H1 (cell line): ENCODE data around the gene TSPAN9. TPM values are rescaled to one million over a fixed set of nuclear protein-coding genes. Genes with fewer than 3 reads are reported as not detected.

Experiments used
- CTCF ChIA-PET: fragments of 300-600 bp; sonication (Branson Sonifier 250); formaldehyde crosslinking; loops from one replicate; lab custom pipeline; 2021; ENCODE audit not compliant: partially characterized antibody; lab: Charles Lee
- POLR2A ChIA-PET: fragments of 300-600 bp; sonication (Branson Sonifier 250); formaldehyde crosslinking; loops from one replicate; lab custom pipeline; 2021; ENCODE audit warnings: inconsistent platforms; ENCODE audit not compliant: partially characterized antibody; lab: Charles Lee
- DNase-seq, 2 experiments: peaks; one replicate each; pipeline versions ENCODE4 v3.0.0 to v3.0.0-alpha.2; 2010 to 2022; ENCODE audit warnings: low spot score in 2 of 2, low read depth in 1 of 2, mixed read lengths in 1 of 2
- FAIRE-seq: peaks from 2 replicates; lab custom pipeline; 2011; peaks lifted over from hg19 to GRCh38; lab: Jason Lieb, UNC
- H2AFZ ChIP-seq: 2 replicates; pipeline ENCODE4 v1.8.1; 2012; ENCODE audit warnings: low read length, inconsistent platforms
- H2AK5ac ChIP-seq: 2 replicates; pipeline ENCODE4 v1.6.1; 2013; ENCODE audit warnings: low read depth, low read length
- H2BK120ac ChIP-seq: replicated peaks from 2 replicates; pipeline ENCODE3; 2013; ENCODE audit warnings: low read depth, low read length, inconsistent platforms
- H2BK12ac ChIP-seq: 2 replicates; pipeline ENCODE4 v1.6.1; 2013; ENCODE audit warnings: low read depth, low read length
- H2BK15ac ChIP-seq: 2 replicates; pipeline ENCODE4 v1.6.1; 2013; ENCODE audit warnings: low read length
- H2BK20ac ChIP-seq: 2 replicates; pipeline ENCODE4 v1.6.1; 2013; ENCODE audit warnings: low read length
- H2BK5ac ChIP-seq: 2 replicates; pipeline ENCODE4 v1.6.1; 2013; ENCODE audit warnings: low read depth, low read length
- H3K14ac ChIP-seq: 2 replicates; pipeline ENCODE4 v1.6.1; 2013; ENCODE audit warnings: inconsistent platforms; ENCODE audit not compliant: insufficient read length
- H3K18ac ChIP-seq: 2 replicates; pipeline ENCODE4 v1.6.1; 2013; ENCODE audit warnings: low read length; ENCODE audit errors: extremely low read depth
- H3K23ac ChIP-seq: 2 replicates; pipeline ENCODE4 v1.6.1; 2013; ENCODE audit warnings: inconsistent platforms; ENCODE audit not compliant: insufficient read length
- H3K23me2 ChIP-seq: 2 replicates; pipeline ENCODE4 v1.6.1; 2013; ENCODE audit warnings: low read depth, low read length
- H3K27ac ChIP-seq: 2 replicates; pipeline ENCODE4 v1.6.1; 2011; ENCODE audit warnings: low read depth, low read length, inconsistent platforms
- H3K27me3 ChIP-seq, 4 experiments: replicated peaks in 1 of 4; 1 replicate in 1 of 4; 2 replicates in 3 of 4; pipeline versions ENCODE4 v1.6.1 to v1.8.1; 2011 to 2013; ENCODE audit warnings: low read length in 3 of 4, mild to moderate bottlenecking in 3 of 4, inconsistent platforms in 2 of 4, mixed read lengths in 2 of 4, moderate library complexity in 1 of 4; ENCODE audit not compliant: control insufficient read depth in 3 of 4, insufficient read depth in 3 of 4; ENCODE audit errors: extremely low read depth in 1 of 4
- H3K36me3 ChIP-seq, 4 experiments: 2 replicates each; pipeline versions ENCODE4 v1.6.1 to v1.8.1; 2011 to 2013; ENCODE audit warnings: mild to moderate bottlenecking in 4 of 4, low read length in 3 of 4, moderate library complexity in 2 of 4, control low read depth in 1 of 4, inconsistent platforms in 1 of 4; ENCODE audit not compliant: insufficient read depth in 4 of 4, control insufficient read depth in 2 of 4
- H3K4ac ChIP-seq: replicated peaks from 2 replicates; pipeline ENCODE3; 2013; ENCODE audit warnings: low read length, low read depth, mixed read lengths, inconsistent platforms; ENCODE audit not compliant: insufficient read length
- H3K4me1 ChIP-seq, 4 experiments: replicated peaks in 1 of 4; 1 replicate in 1 of 4; 2 replicates in 3 of 4; pipeline versions ENCODE4 v1.6.1 to v1.8.1; 2011 to 2013; ENCODE audit warnings: low read length in 3 of 4, inconsistent platforms in 2 of 4, mixed read lengths in 1 of 4; ENCODE audit not compliant: insufficient read depth in 4 of 4, control insufficient read depth in 3 of 4
- H3K4me2 ChIP-seq, 2 experiments: 2 replicates each; pipeline versions ENCODE4 v1.6.1 to v1.8.1; 2011 to 2013; ENCODE audit warnings: low read depth in 2 of 2, low read length in 2 of 2, control low read depth in 1 of 2, inconsistent platforms in 1 of 2, mild to moderate bottlenecking in 1 of 2; ENCODE audit not compliant: insufficient read depth in 1 of 2
- H3K4me3 ChIP-seq, 4 experiments: fragments of 200-600, 300-600 bp in 1 of 4; sonication (generic), shearing (Covaris generic), sonication (Bioruptor Twin) in 1 of 4; 2 replicates each; pipeline versions ENCODE4 v1.5.1 to v1.8.1; 2011 to 2016; ENCODE audit warnings: low read length in 4 of 4, low read depth in 3 of 4, control low read depth in 2 of 4, inconsistent platforms in 2 of 4, mild to moderate bottlenecking in 2 of 4, mixed read lengths in 1 of 4, moderate library complexity in 1 of 4; ENCODE audit not compliant: insufficient read depth in 2 of 4; ENCODE audit errors: extremely low read depth in 1 of 4
- H3K56ac ChIP-seq: replicated peaks from 2 replicates; pipeline ENCODE3; 2013; ENCODE audit warnings: low read depth, mild to moderate bottlenecking, mixed read lengths, low read length, inconsistent platforms; ENCODE audit not compliant: insufficient read length
- H3K79me1 ChIP-seq: 2 replicates; pipeline ENCODE4 v1.6.1; 2013; ENCODE audit warnings: low read depth, low read length, control low read depth
- H3K79me2 ChIP-seq, 2 experiments: 2 replicates each; pipeline versions ENCODE4 v1.6.1 to v1.8.1; 2012 to 2013; ENCODE audit warnings: low read length in 2 of 2, mild to moderate bottlenecking in 2 of 2, inconsistent platforms in 1 of 2; ENCODE audit not compliant: insufficient read depth in 2 of 2, control insufficient read depth in 1 of 2
- H3K9ac ChIP-seq, 4 experiments: replicated peaks in 1 of 4; 1 replicate in 1 of 4; 2 replicates in 3 of 4; pipeline versions ENCODE4 v1.6.1 to v1.8.1; 2011 to 2013; ENCODE audit warnings: low read depth in 3 of 4, low read length in 3 of 4, control low read depth in 2 of 4, mild to moderate bottlenecking in 2 of 4, moderate library complexity in 2 of 4, inconsistent platforms in 1 of 4; ENCODE audit errors: extremely low read depth in 1 of 4
- H3K9me3 ChIP-seq, 2 experiments: 2 replicates each; pipeline versions ENCODE4 v1.6.1 to v1.8.1; 2012 to 2013; ENCODE audit warnings: mild to moderate bottlenecking in 2 of 2, moderate library complexity in 2 of 2, control low read depth in 1 of 2, inconsistent platforms in 1 of 2, low read depth in 1 of 2, low read length in 1 of 2, mixed read lengths in 1 of 2; ENCODE audit not compliant: insufficient read depth in 2 of 2
- H4K20me1 ChIP-seq, 2 experiments: replicated peaks in 1 of 2; 2 replicates each; pipeline versions ENCODE3 to v1.8.1; 2011 to 2013; ENCODE audit warnings: inconsistent platforms in 2 of 2, low read length in 2 of 2, mild to moderate bottlenecking in 1 of 2; ENCODE audit not compliant: insufficient read depth in 2 of 2, control insufficient read depth in 1 of 2
- H4K5ac ChIP-seq: 2 replicates; pipeline ENCODE4 v1.6.1; 2013; ENCODE audit warnings: low read length, low read depth, mixed read lengths, inconsistent platforms; ENCODE audit not compliant: insufficient read length
- H4K8ac ChIP-seq: 2 replicates; pipeline ENCODE4 v1.8.0; 2013; ENCODE audit warnings: mild to moderate bottlenecking, moderate library complexity, low read length, inconsistent platforms; ENCODE audit not compliant: insufficient read depth; ENCODE audit errors: extremely low read depth
- H4K91ac ChIP-seq: replicated peaks from 2 replicates; pipeline ENCODE3; 2013; ENCODE audit warnings: low read length, mixed read lengths, inconsistent platforms; ENCODE audit not compliant: insufficient read length
- BCL11A ChIP-seq, 2 experiments: IDR thresholded peaks; one replicate each; pipeline ENCODE4 v1.6.1; 2011; ENCODE audit warnings: low read depth in 2 of 2, low read length in 2 of 2, mild to moderate bottlenecking in 2 of 2
- EGR1 ChIP-seq: IDR thresholded peaks from 2 replicates; pipeline ENCODE4 v1.6.1; 2011; ENCODE audit warnings: low read depth, low read length, borderline replicate concordance
- WGBS, 2 experiments: shearing (Covaris generic) in 1 of 2; methylation state at CpG; one replicate each; pipeline versions ENCODE4 v1.1.6 to v1.1.7; 2013 to 2015; ENCODE audit warnings: low lambda C conversion rate in 2 of 2, mixed read lengths in 2 of 2, inconsistent platforms in 1 of 2, low coverage in 1 of 2, missing lambda C conversion rate in 1 of 2; ENCODE audit not compliant: insufficient replicate concordance in 2 of 2, insufficient coverage in 1 of 2, insufficient read length in 1 of 2; ENCODE audit errors: extremely low coverage in 1 of 2, missing lambda C conversion rate in 1 of 2; 5-methylcytosine and 5-hydroxymethylcytosine counted together
- polyA plus RNA-seq, 7 experiments: library from polyadenylated mRNA; depleted of rRNA in 3 of 7; stranded (reverse) in 5 of 7; unstranded in 2 of 7; fragments of >200 nt in 5 of 7; fragments of 200-250 nt in 2 of 7; gene quantifications; 1 replicate in 5 of 7; 2 replicates in 1 of 7; 4 replicates in 1 of 7; pipeline versions ENCODE4 v1.2.1 to v1.2.3, GENCODE V29; 2011 to 2013; ENCODE audit warnings: missing spikeins in 2 of 7, mixed read lengths in 2 of 7
- total RNA-seq: library from RNA; stranded (reverse); fragmentation: NEBNext Ultra II Directional; extraction: Animal tissue kit (Norgen Biotek cat#: 25700); gene quantifications from 2 replicates; pipeline ENCODE4 v1.2.1, GENCODE V29; 2021

Gene TSPAN9
- total and polyA plus RNA-seq, 2 of the 8 experiments (the other 6 are each of a cell fraction or from before 2014, with no cell fraction given), result 11.5 to 29.1 TPM

GRCh38 chr12:3226264-3226663 lies 149.1 kb downstream of the TSPAN9 start:
- 89% methylated on average over 3 of the region's 3 CpGs; no CpG with 5 or more reads in 1 of the 2 experiments for WGBS, 2 experiments
- H4K8ac ChIP-seq, result no peak overlapping the region
- H2BK20ac ChIP-seq, result no peak overlapping the region
- H2BK120ac ChIP-seq, result no peak overlapping the region
- H3K4ac ChIP-seq, result no peak overlapping the region
- DNase-seq, result no peak
- no peak overlapping the region for H2AFZ ChIP-seq
- H3K79me1 ChIP-seq, result peaks cover 2% of the 10 kb centered on the region; the same call in 1 of the 2 replicates
- H3K14ac ChIP-seq, result no peak overlapping the region
- H3K56ac ChIP-seq, result no peak overlapping the region
- H3K79me2 ChIP-seq, result no peaks in the 10 kb centered on the region
- no peaks in the 10 kb centered on the region; a peak in 1 of 8 replicates for H3K36me3 ChIP-seq
- no peak overlapping the region for H4K5ac ChIP-seq
- H3K4me3 ChIP-seq, result no peak overlapping the region
- H3K27ac ChIP-seq, result no peak overlapping the region
- POLR2A ChIA-PET, result no interaction called here
- no peak overlapping the region for H3K9ac ChIP-seq
- H3K9me3 ChIP-seq, result peaks cover 0 to 3% of the 10 kb centered on the region in 2 experiments; a peak in 1 of 4 replicates
- no peak overlapping the region for H2BK12ac ChIP-seq
- H3K4me2 ChIP-seq, result no peak overlapping the region
- FAIRE-seq, result no peak
- H3K18ac ChIP-seq, result no peak overlapping the region
- peaks cover 0 to 26% (median 9%) of the 10 kb centered on the region in 4 experiments; a peak in 6 of 7 replicates for H3K4me1 ChIP-seq
- CTCF ChIA-PET, result interaction anchor here (2.1 to 3.8 kb wide), 4 partner anchors 16 to 49 kb away, joined by 5 to 37 read pairs (median 20); no protein-coding TSS in a partner anchor
- H2BK15ac ChIP-seq, result no peak overlapping the region
- no peak overlapping the region for H2AK5ac ChIP-seq
- no peak overlapping the region for H2BK5ac ChIP-seq
- no peak overlapping the region for H4K91ac ChIP-seq
- no peaks in the 10 kb centered on the region; a peak in 1 of 7 replicates for H3K27me3 ChIP-seq
- H3K23ac ChIP-seq, result no peak overlapping the region
- TF ChIP-seq BCL11A (IDR thresholded peaks at IDR 0.05; ENCODE audit: low read depth in 2 of 2, low read length in 2 of 2), result no peak
- TF ChIP-seq EGR1, result no peak
- H4K20me1 ChIP-seq, result peaks cover 0 to 10% of the 10 kb centered on the region in 2 experiments
- no peaks in the 10 kb centered on the region for H3K23me2 ChIP-seq
